Measurements from ENCODE around the gene AKNAD1. TPM values are rescaled to one million over a fixed set of nuclear protein-coding genes. Genes with fewer than 3 reads are reported as not detected.

AKNAD1 gene
- polyA plus RNA-seq, 1 donor (not counting 4 experiments of a cell fraction or from before 2014, with no cell fraction given): 6.9 TPM

DNA sequence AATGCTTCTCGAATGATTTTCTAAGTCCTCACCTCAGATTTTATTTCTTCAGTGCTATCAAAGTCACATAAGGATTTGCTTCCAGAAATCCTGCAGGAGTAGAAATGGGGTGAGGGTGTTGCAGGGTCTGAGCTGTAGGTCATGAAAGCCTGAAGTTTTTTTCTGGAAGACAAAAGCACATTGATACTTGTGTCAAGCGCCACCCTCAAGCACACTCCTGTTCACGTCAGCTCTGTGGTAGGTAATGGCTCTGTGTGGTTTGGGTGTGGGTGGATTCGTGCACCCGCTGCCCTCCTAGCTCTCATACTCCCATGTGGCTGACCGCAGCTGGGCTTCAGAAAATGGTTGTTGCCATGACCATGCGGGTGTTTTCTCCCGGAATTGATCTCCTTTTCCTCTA, 39.9 kb downstream of the AKNAD1 start:
- H3K4me3 ChIP-seq (ENCODE audit: control insufficient read depth in 2 of 3, extremely low read depth in 1 of 3, insufficient read depth in 2 of 3, low read depth in 1 of 3, low read length in 3 of 3): peak overlapping the region in 2 of 3 experiments; percentile 40 to 56
- peak overlapping the region; percentile 96 for H3K27ac ChIP-seq (ENCODE audit: control insufficient read depth, insufficient read depth, low read length)
- DNase-seq (ENCODE audit: low read depth, low spot score): no peak

DNA sequence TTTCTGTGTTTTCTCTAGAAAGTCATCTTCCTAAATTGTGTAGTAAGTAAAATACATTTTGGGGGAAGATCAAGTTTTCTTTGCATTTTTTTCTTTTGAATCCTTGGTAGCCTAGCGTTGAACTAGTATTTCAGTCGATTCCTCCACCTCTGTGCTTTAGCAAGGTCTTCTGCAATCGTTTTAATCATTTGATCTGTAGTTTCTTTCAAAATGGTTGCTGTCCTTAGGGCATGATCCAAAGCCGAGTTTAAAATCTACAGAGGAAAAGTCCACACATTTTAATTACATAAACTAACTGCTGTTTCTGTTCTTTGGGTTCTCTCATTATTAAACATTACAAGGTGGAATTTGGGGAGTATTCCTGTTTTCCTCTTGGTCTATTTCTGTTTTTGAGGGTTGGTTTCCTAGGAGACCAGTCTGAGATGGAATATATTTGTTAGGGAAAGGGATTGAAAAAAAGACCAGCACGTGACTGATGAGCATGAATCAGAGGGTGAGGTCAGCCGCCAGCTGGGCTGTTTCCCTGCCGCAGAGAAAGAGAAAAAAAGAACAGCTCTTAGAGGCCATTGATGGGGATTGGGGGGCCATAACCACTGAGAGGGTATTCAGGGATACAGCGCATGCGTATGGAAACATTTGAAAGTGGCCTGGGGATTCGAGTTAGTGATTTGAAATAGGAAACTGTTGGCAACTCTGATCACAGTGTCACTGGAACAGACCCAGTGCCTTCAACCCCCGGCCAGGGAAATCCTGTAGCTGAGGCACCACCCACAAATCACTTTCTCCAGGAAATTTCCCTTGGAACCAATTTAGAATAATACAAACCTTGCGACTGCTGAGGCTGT, 40.6 kb downstream of the AKNAD1 start:
- no peaks in the 10 kb centered on the region for H4K20me1 ChIP-seq (ENCODE audit: control insufficient read depth, extremely low read depth, insufficient read depth, low read length)
- peak overlapping the region; percentile 96 for H3K27ac ChIP-seq (ENCODE audit: control insufficient read depth, insufficient read depth, low read length)
- no peaks in the 10 kb centered on the region for H3K36me3 ChIP-seq (ENCODE audit: control insufficient read depth in 2 of 2, extremely low read depth in 1 of 2, insufficient read depth in 2 of 2, low read length in 2 of 2)
- H3K9me1 ChIP-seq (ENCODE audit: control insufficient read depth, extremely low read depth, insufficient read depth, low read length): no peaks in the 10 kb centered on the region
- FAIRE-seq (peak; percentile 53), DNase-seq (ENCODE audit: low read depth, low spot score) (no peak)
- TF ChIP-seq, protein P1, sequence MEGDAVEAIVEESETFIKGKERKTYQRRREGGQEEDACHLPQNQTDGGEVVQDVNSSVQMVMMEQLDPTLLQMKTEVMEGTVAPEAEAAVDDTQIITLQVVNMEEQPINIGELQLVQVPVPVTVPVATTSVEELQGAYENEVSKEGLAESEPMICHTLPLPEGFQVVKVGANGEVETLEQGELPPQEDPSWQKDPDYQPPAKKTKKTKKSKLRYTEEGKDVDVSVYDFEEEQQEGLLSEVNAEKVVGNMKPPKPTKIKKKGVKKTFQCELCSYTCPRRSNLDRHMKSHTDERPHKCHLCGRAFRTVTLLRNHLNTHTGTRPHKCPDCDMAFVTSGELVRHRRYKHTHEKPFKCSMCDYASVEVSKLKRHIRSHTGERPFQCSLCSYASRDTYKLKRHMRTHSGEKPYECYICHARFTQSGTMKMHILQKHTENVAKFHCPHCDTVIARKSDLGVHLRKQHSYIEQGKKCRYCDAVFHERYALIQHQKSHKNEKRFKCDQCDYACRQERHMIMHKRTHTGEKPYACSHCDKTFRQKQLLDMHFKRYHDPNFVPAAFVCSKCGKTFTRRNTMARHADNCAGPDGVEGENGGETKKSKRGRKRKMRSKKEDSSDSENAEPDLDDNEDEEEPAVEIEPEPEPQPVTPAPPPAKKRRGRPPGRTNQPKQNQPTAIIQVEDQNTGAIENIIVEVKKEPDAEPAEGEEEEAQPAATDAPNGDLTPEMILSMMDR (optimal IDR thresholded peaks at IDR 0.05 in 1 of 3, IDR thresholded peaks at IDR 0.05 in 1 of 3, conservative IDR thresholded peaks at IDR 0.05 in 1 of 3; ENCODE audit: extremely low read depth in 1 of 3, insufficient read depth in 2 of 3, low read length in 3 of 3): no peak
- TF ChIP-seq EZH2 (IDR thresholded peaks at IDR 0.05; ENCODE audit: low read length): no peak
- no peaks in the 10 kb centered on the region for H3K9me3 ChIP-seq (ENCODE audit: control insufficient read depth, low read depth, low read length)
- H3K4me2 ChIP-seq (ENCODE audit: control insufficient read depth, extremely low read depth, insufficient read depth, low read depth, low read length): peak overlapping the region; percentile 84
- H3K9ac ChIP-seq (ENCODE audit: control insufficient read depth, extremely low read depth, insufficient read depth, low read length): peak overlapping the region; percentile 86
- no peaks in the 10 kb centered on the region for H3K27me3 ChIP-seq (ENCODE audit: control insufficient read depth, extremely low read depth, insufficient read depth, low read length)
- dilution Hi-C loops (cut with MboI; ENCODE audit: extremely low pct_ligation_motif_present, low sequenced_read_pairs): no loop called here
- peak overlapping the region; percentile 27 for H2AFZ ChIP-seq (ENCODE audit: control insufficient read depth, low read length)
- no peaks in the 10 kb centered on the region for H3K79me2 ChIP-seq (ENCODE audit: control insufficient read depth, insufficient read depth, low read length)
- H3K4me1 ChIP-seq (ENCODE audit: control insufficient read depth, extremely low read depth, insufficient read depth, low read length): peaks cover 26% of the 10 kb centered on the region
- H3K4me3 ChIP-seq (ENCODE audit: control insufficient read depth in 2 of 3, extremely low read depth in 1 of 3, insufficient read depth in 2 of 3, low read depth in 1 of 3, low read length in 3 of 3): peak overlapping the region in 2 of 3 experiments; percentile 40 to 56

More for the DNA sequence above, 39.9 kb downstream of the AKNAD1 start:
- no peaks in the 10 kb centered on the region for H3K79me2 ChIP-seq (ENCODE audit: control insufficient read depth, insufficient read depth, low read length)
- H3K4me1 ChIP-seq (ENCODE audit: control insufficient read depth, extremely low read depth, insufficient read depth, low read length): peaks cover 26% of the 10 kb centered on the region
- peak overlapping the region; percentile 86 for H3K9ac ChIP-seq (ENCODE audit: control insufficient read depth, extremely low read depth, insufficient read depth, low read length)
- H3K36me3 ChIP-seq (ENCODE audit: control insufficient read depth in 2 of 2, extremely low read depth in 1 of 2, insufficient read depth in 2 of 2, low read length in 2 of 2): peaks cover 0 to 3% of the 10 kb centered on the region in 2 experiments
- no peaks in the 10 kb centered on the region for H3K27me3 ChIP-seq (ENCODE audit: control insufficient read depth, extremely low read depth, insufficient read depth, low read length)
- no peaks in the 10 kb centered on the region for H4K20me1 ChIP-seq (ENCODE audit: control insufficient read depth, extremely low read depth, insufficient read depth, low read length)
- no peak overlapping the region for H2AFZ ChIP-seq (ENCODE audit: control insufficient read depth, low read length)
- peak; percentile 60 for FAIRE-seq
- no peaks in the 10 kb centered on the region for H3K9me3 ChIP-seq (ENCODE audit: control insufficient read depth, low read depth, low read length)
- dilution Hi-C loops (cut with MboI; ENCODE audit: extremely low pct_ligation_motif_present, low sequenced_read_pairs): no loop called here
- TF ChIP-seq EZH2 (IDR thresholded peaks at IDR 0.05; ENCODE audit: low read length): no peak
- TF ChIP-seq, protein P1 (optimal IDR thresholded peaks at IDR 0.05 in 1 of 3, IDR thresholded peaks at IDR 0.05 in 1 of 3, conservative IDR thresholded peaks at IDR 0.05 in 1 of 3; ENCODE audit: extremely low read depth in 1 of 3, insufficient read depth in 2 of 3, low read length in 3 of 3): no peak
- peak overlapping the region; percentile 84 for H3K4me2 ChIP-seq (ENCODE audit: control insufficient read depth, extremely low read depth, insufficient read depth, low read depth, low read length)
- H3K9me1 ChIP-seq (ENCODE audit: control insufficient read depth, extremely low read depth, insufficient read depth, low read length): no peaks in the 10 kb centered on the region
